HG02885 (cell line): Measurements from ENCODE around the gene GNB2.
"Not testable (repeated sequence)": the region's sequence is repeated elsewhere in the genome, so short reads cannot be mapped to it uniquely, and the experiment has no call there.

Experiments
- ATAC-seq: cut with Tn5 transposase; IDR thresholded peaks from one replicate; pipeline ENCODE4 v1.9.1; 2021; ENCODE audit warnings: mild to moderate bottlenecking; ENCODE audit not compliant: unreplicated experiment, poor library complexity

The GNB2 gene

GRCh38 chr7:100693312-100694097 lies 20.0 kb downstream of the GNB2 start:
- peak; percentile 21 for ATAC-seq

- peak; percentile 58 for ATAC-seq
Observed at GRCh38 chr7:100694098-100694745, 20.7 kb downstream of the GNB2 start, which contains the start of gene GIGYF1. TSS of gene GIGYF1 (minus strand) at chr7:100694250. CDS start at chr7:100688238, 6,012 bp downstream.

- ATAC-seq, result no peak
Observed at GRCh38 chr7:100696123-100696521, 22.6 kb downstream of the GNB2 start.

GRCh38 chr7:100699018-100699417 lies 25.5 kb downstream of the GNB2 start:
- no peak for ATAC-seq

- ATAC-seq, result not testable (repeated sequence)
Observed at GRCh38 chr7:100701089-100701488, 27.5 kb downstream of the GNB2 start.

- peak; percentile 62 for ATAC-seq
Observed at GRCh38 chr7:100705320-100705752, 31.8 kb downstream of the GNB2 start.

GRCh38 chr7:100705753-100706671 lies 32.5 kb downstream of the GNB2 start, which contains the start of gene POP7:
TSS of gene POP7 (plus strand) at chr7:100706121. CDS start at chr7:100706831, 710 bp downstream.
- ATAC-seq, result peak; percentile 91

GRCh38 chr7:100706672-100707311 lies 33.3 kb downstream of the GNB2 start:
- ATAC-seq, result no peak

- ATAC-seq, result no peak
Observed at GRCh38 chr7:100708395-100708794, 34.9 kb downstream of the GNB2 start.

- ATAC-seq, result no peak
Observed at GRCh38 chr7:100710452-100710851, 36.9 kb downstream of the GNB2 start.

- no peak for ATAC-seq
Observed at GRCh38 chr7:100711369-100711768, 37.8 kb downstream of the GNB2 start.

GRCh38 chr7:100714725-100715124 lies 41.2 kb downstream of the GNB2 start:
- ATAC-seq, result no peak

GRCh38 chr7:100717073-100717472 lies 43.5 kb downstream of the GNB2 start:
- ATAC-seq, result not testable (repeated sequence)

- ATAC-seq, result no peak
Observed at GRCh38 chr7:100719523-100720278, 46.2 kb downstream of the GNB2 start.

- ATAC-seq, result no peak
Observed at GRCh38 chr7:100720279-100720670, 46.7 kb downstream of the GNB2 start, which contains the start of gene EPO. TSS of gene EPO (plus strand) at chr7:100720468. CDS start at chr7:100720981, 513 bp downstream.

GRCh38 chr7:100720671-100721504 lies 47.3 kb downstream of the GNB2 start:
- no peak for ATAC-seq

GRCh38 chr7:100721505-100721812 lies 47.9 kb downstream of the GNB2 start:
- ATAC-seq, result no peak

GRCh38 chr7:100722480-100723212 lies 49.1 kb downstream of the GNB2 start:
- no peak for ATAC-seq
